Pulmonary artery endothelial cell (primary cell): ENCODE measurements around the gene CACNA1S. TPM values are rescaled to one million over a fixed set of nuclear protein-coding genes. Genes with fewer than 3 reads are reported as not detected.

Source experiments
- DNase-seq: peaks from one replicate; pipeline ENCODE4 v3.0.0-alpha.2; 2011; ENCODE audit warnings: low read depth, low spot score
- total RNA-seq: library from RNA; depleted of rRNA; stranded (reverse); fragments of >200 nt; gene quantifications from 2 replicates; pipeline ENCODE4 v1.2.3, GENCODE V29; 2014

The CACNA1S gene
- total RNA-seq, 1 donor from 2014 or later = not detected

GRCh38 chr1:201093962-201094361 is 18.3 kb downstream of the CACNA1S start:
- no peak for DNase-seq

GRCh38 chr1:201093561-201093960 is 18.7 kb downstream of the CACNA1S start:
- no peak for DNase-seq

GRCh38 chr1:201092738-201093137 is 19.5 kb downstream of the CACNA1S start:
- DNase-seq = no peak

- DNase-seq = no peak
These were observed 21.0 kb downstream of the CACNA1S start for GRCh38 chr1:201091256-201091655.

- DNase-seq = no peak
These were observed 21.7 kb downstream of the CACNA1S start for GRCh38 chr1:201090541-201090940.

- no peak for DNase-seq
These were observed 22.6 kb downstream of the CACNA1S start for GRCh38 chr1:201089596-201089995.

GRCh38 chr1:201088901-201089525 is 23.2 kb downstream of the CACNA1S start:
- no peak for DNase-seq

GRCh38 chr1:201088395-201088794 is 23.8 kb downstream of the CACNA1S start:
- no peak for DNase-seq

- no peak for DNase-seq
These were observed 26.1 kb downstream of the CACNA1S start for GRCh38 chr1:201085902-201086735.

GRCh38 chr1:201084295-201084694 is 27.9 kb downstream of the CACNA1S start:
- no peak for DNase-seq

- DNase-seq = no peak
These were observed 28.5 kb downstream of the CACNA1S start for GRCh38 chr1:201083741-201084140.

- DNase-seq = no peak
These were observed 32.1 kb downstream of the CACNA1S start for GRCh38 chr1:201080135-201080534.

- no peak for DNase-seq
These were observed 34.5 kb downstream of the CACNA1S start for GRCh38 chr1:201077736-201078135.

- DNase-seq = no peak
These were observed 35.1 kb downstream of the CACNA1S start for GRCh38 chr1:201077116-201077515.

GRCh38 chr1:201076092-201076491 is 36.1 kb downstream of the CACNA1S start:
- DNase-seq = no peak

GRCh38 chr1:201074018-201074417 is 38.2 kb downstream of the CACNA1S start:
- DNase-seq = no peak

- no peak for DNase-seq
These were observed 39.3 kb downstream of the CACNA1S start for GRCh38 chr1:201072922-201073321.

- no peak for DNase-seq
These were observed 40.1 kb downstream of the CACNA1S start for GRCh38 chr1:201072149-201072548.

GRCh38 chr1:201069636-201070035 is 42.6 kb downstream of the CACNA1S start:
- DNase-seq = no peak

GRCh38 chr1:201068976-201069375 is 43.2 kb downstream of the CACNA1S start:
- DNase-seq = no peak

GRCh38 chr1:201066986-201067385 is 45.2 kb downstream of the CACNA1S start:
- DNase-seq = no peak

- DNase-seq = no peak
These were observed 46.5 kb downstream of the CACNA1S start for GRCh38 chr1:201065686-201066085.

- DNase-seq = no peak
These were observed 47.4 kb downstream of the CACNA1S start for GRCh38 chr1:201064806-201065205.
